ENCODE results near the gene KCNK4.

GRCh38 chr11:64285885-64286800, 5.0 kb upstream of the KCNK4 start:
- TF ChIP-seq CTCF (conservative IDR thresholded peaks at IDR 0.05; ENCODE audit: low read depth, low read length) = no peak
- no peak for TF ChIP-seq EZH2 (IDR thresholded peaks at IDR 0.05; ENCODE audit: borderline replicate concordance, low read depth, low read length, poor library complexity, severe bottlenecking)

Data from A673 (cell line).